ENCODE data around the gene FMO4. TPM values are rescaled to one million over a fixed set of nuclear protein-coding genes. Genes with fewer than 3 reads are reported as not detected.

FMO4 gene, protein sequence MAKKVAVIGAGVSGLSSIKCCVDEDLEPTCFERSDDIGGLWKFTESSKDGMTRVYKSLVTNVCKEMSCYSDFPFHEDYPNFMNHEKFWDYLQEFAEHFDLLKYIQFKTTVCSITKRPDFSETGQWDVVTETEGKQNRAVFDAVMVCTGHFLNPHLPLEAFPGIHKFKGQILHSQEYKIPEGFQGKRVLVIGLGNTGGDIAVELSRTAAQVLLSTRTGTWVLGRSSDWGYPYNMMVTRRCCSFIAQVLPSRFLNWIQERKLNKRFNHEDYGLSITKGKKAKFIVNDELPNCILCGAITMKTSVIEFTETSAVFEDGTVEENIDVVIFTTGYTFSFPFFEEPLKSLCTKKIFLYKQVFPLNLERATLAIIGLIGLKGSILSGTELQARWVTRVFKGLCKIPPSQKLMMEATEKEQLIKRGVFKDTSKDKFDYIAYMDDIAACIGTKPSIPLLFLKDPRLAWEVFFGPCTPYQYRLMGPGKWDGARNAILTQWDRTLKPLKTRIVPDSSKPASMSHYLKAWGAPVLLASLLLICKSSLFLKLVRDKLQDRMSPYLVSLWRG
- 2.4 and 2.6 TPM in 2 replicates for total RNA-seq

DNA sequence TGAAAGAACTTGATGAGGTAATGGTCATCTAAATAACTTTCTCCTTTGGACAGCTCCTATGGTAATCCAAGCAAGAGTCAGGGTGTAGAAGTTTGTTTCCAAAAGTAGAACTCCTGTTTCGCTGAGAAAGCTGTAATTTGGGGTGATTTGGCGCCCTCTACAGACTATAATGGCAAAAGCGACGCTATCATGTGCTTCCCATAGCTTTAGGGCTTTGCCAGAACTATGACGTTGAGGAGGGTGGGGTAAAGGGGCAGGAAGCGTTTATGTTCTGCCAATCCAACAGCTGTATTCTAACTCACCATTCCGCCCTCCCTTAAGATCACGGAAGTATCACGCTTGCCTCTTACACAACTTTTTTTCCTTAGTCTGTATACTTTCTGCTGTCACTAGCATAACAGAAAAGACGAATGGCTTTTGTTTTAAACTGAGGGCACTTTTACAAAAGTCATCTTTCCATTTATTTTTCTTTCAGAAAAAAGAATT lies at the start of gene FMO4:
TSS of gene FMO4 (plus strand) at position 349 of the 486 bp plus-strand sequence. CDS start 5,643 bp downstream, outside the sequence.

Other genes starting within 250 kb of the FMO4 start
- gene FMO3, start 223.3 kb upstream of the FMO4 start, total RNA-seq = 0.43 and 1.2 TPM in 2 replicates
- gene FMO2, start 128.9 kb upstream of the FMO4 start, total RNA-seq = 11.8 and 21.1 TPM in 2 replicates
- gene FMO1, start 65.7 kb upstream of the FMO4 start, total RNA-seq = 0.43 TPM in 1 of 2 replicates, not detected in the other
- gene PRRC2C, start 171.3 kb downstream of the FMO4 start, total RNA-seq = 72.5 and 76.4 TPM in 2 replicates

Data from smooth muscle cell of the pulmonary artery (primary cell).